Activated naive CD4-positive, alpha-beta T cell treated with anti-CD3 and anti-CD28 coated beads for 36 hours (primary cell): Measurements from ENCODE around the gene WLS. TPM values are rescaled to one million over a fixed set of nuclear protein-coding genes. Genes with fewer than 3 reads are reported as not detected.

Experiments used
- CTCF ChIA-PET: fragments of 350-600 bp; sonication (Branson Sonifier 250); formaldehyde crosslinking; loops from one replicate; lab custom pipeline; 2021; ENCODE audit warnings: antibody characterized with exemption; lab: Charles Lee
- DNase-seq: peaks from one replicate; pipeline ENCODE4 v3.0.0-alpha.2; 2020
- H3K27ac Mint-ChIP-seq: one replicate; pipeline ENCODE4 v1.8.0; 2021; ENCODE audit warnings: mild to moderate bottlenecking, mixed read lengths
- H3K27me3 Mint-ChIP-seq: one replicate; pipeline ENCODE4 v1.8.0; 2021; ENCODE audit warnings: low read depth, mixed read lengths
- H3K36me3 Mint-ChIP-seq: one replicate; pipeline ENCODE4 v1.8.0; 2021; ENCODE audit warnings: low read depth, mixed read lengths
- H3K4me1 Mint-ChIP-seq: one replicate; pipeline ENCODE4 v1.8.0; 2021; ENCODE audit warnings: low read depth, mixed read lengths
- H3K4me3 Mint-ChIP-seq: one replicate; pipeline ENCODE4 v1.8.0; 2021; ENCODE audit warnings: mild to moderate bottlenecking, moderate library complexity, mixed read lengths
- H3K9me3 Mint-ChIP-seq: one replicate; pipeline ENCODE4 v1.8.0; 2021; ENCODE audit warnings: mixed read lengths
- intact Hi-C: fragments of 100-400 bp; cut with micrococcal nuclease; formaldehyde crosslinking; loops from one replicate; pipeline ENCODE4 v1.15.1; 2023
- total RNA-seq, 2 experiments: library from RNA; stranded (reverse); gene quantifications; one replicate each; pipeline ENCODE4 v1.2.3, GENCODE V29; 2021

WLS gene
- total RNA-seq, 2 experiments from 2014 or later, result not detected

GRCh38 chr1:68149907-68150306, 82.4 kb downstream of the WLS start:
- H3K27me3 Mint-ChIP-seq, result no peaks in the 10 kb centered on the region
- CTCF ChIA-PET, result no interaction called here
- intact Hi-C loops, result no loop called here
- no peak overlapping the region for H3K4me3 Mint-ChIP-seq
- H3K36me3 Mint-ChIP-seq, result no peaks in the 10 kb centered on the region
- DNase-seq, result no peak
- H3K4me1 Mint-ChIP-seq, result no peaks in the 10 kb centered on the region
- no peaks in the 10 kb centered on the region for H3K9me3 Mint-ChIP-seq
- H3K27ac Mint-ChIP-seq, result no peak overlapping the region

GRCh38 chr1:68149110-68149798, 83.1 kb downstream of the WLS start:
- H3K36me3 Mint-ChIP-seq, result no peaks in the 10 kb centered on the region
- no peak for DNase-seq
- H3K27me3 Mint-ChIP-seq, result no peaks in the 10 kb centered on the region
- no peaks in the 10 kb centered on the region for H3K9me3 Mint-ChIP-seq
- H3K27ac Mint-ChIP-seq, result no peak overlapping the region
- H3K4me1 Mint-ChIP-seq, result no peaks in the 10 kb centered on the region
- CTCF ChIA-PET, result no interaction called here
- H3K4me3 Mint-ChIP-seq, result no peak overlapping the region
- intact Hi-C loops, result no loop called here

- H3K4me3 Mint-ChIP-seq, result no peak overlapping the region
- no peaks in the 10 kb centered on the region for H3K9me3 Mint-ChIP-seq
- CTCF ChIA-PET, result no interaction called here
- H3K27me3 Mint-ChIP-seq, result no peaks in the 10 kb centered on the region
- H3K36me3 Mint-ChIP-seq, result no peaks in the 10 kb centered on the region
- DNase-seq, result no peak
- no peak overlapping the region for H3K27ac Mint-ChIP-seq
- intact Hi-C loops, result no loop called here
- no peaks in the 10 kb centered on the region for H3K4me1 Mint-ChIP-seq
These were observed 83.7 kb downstream of the WLS start for GRCh38 chr1:68148631-68149030.

GRCh38 chr1:68147534-68148171, 84.7 kb downstream of the WLS start:
- H3K27me3 Mint-ChIP-seq, result no peaks in the 10 kb centered on the region
- CTCF ChIA-PET, result no interaction called here
- intact Hi-C loops, result no loop called here
- H3K27ac Mint-ChIP-seq, result no peak overlapping the region
- H3K4me3 Mint-ChIP-seq, result no peak overlapping the region
- H3K4me1 Mint-ChIP-seq, result no peaks in the 10 kb centered on the region
- DNase-seq, result no peak
- no peaks in the 10 kb centered on the region for H3K9me3 Mint-ChIP-seq
- no peaks in the 10 kb centered on the region for H3K36me3 Mint-ChIP-seq

- Mint-ChIP-seq H3K27ac (no peak overlapping the region), H3K36me3 (no peaks in the 10 kb centered on the region), H3K9me3 (no peaks in the 10 kb centered on the region), H3K4me3 (no peak overlapping the region), H3K27me3 (no peaks in the 10 kb centered on the region), H3K4me1 (no peaks in the 10 kb centered on the region)
- intact Hi-C loops, result no loop called here
- no peak for DNase-seq
- CTCF ChIA-PET, result no interaction called here
These were observed 86.8 kb downstream of the WLS start for GRCh38 chr1:68145418-68146126.

GRCh38 chr1:68144856-68145255, 87.5 kb downstream of the WLS start:
- no peak overlapping the region for H3K4me3 Mint-ChIP-seq
- no peaks in the 10 kb centered on the region for H3K9me3 Mint-ChIP-seq
- no peak overlapping the region for H3K27ac Mint-ChIP-seq
- H3K36me3 Mint-ChIP-seq, result no peaks in the 10 kb centered on the region
- no peaks in the 10 kb centered on the region for H3K4me1 Mint-ChIP-seq
- intact Hi-C loops, result no loop called here
- no peak for DNase-seq
- CTCF ChIA-PET, result interaction anchor here (1.8 kb wide), 1 partner anchor 24 kb away, joined by 7 read pairs; no protein-coding TSS in a partner anchor
- no peaks in the 10 kb centered on the region for H3K27me3 Mint-ChIP-seq

GRCh38 chr1:68143633-68144032, 88.7 kb downstream of the WLS start:
- Mint-ChIP-seq H3K4me1 (no peaks in the 10 kb centered on the region), H3K4me3 (no peak overlapping the region), H3K27ac (no peak overlapping the region), H3K27me3 (no peaks in the 10 kb centered on the region), H3K36me3 (no peaks in the 10 kb centered on the region), H3K9me3 (no peaks in the 10 kb centered on the region)
- intact Hi-C loops, result no loop called here
- CTCF ChIA-PET, result interaction anchor here (1.8 kb wide), 1 partner anchor 23 kb away, joined by 7 read pairs; no protein-coding TSS in a partner anchor
- no peak for DNase-seq

GRCh38 chr1:68142461-68142860, 89.9 kb downstream of the WLS start:
- no peaks in the 10 kb centered on the region for H3K36me3 Mint-ChIP-seq
- no peak overlapping the region for H3K27ac Mint-ChIP-seq
- no peak for DNase-seq
- H3K4me1 Mint-ChIP-seq, result no peaks in the 10 kb centered on the region
- no peaks in the 10 kb centered on the region for H3K9me3 Mint-ChIP-seq
- H3K27me3 Mint-ChIP-seq, result no peaks in the 10 kb centered on the region
- H3K4me3 Mint-ChIP-seq, result no peak overlapping the region
- CTCF ChIA-PET, result interaction anchor here (1.1 kb wide), 1 partner anchor 26 kb away, joined by 4 read pairs; no protein-coding TSS in a partner anchor
- intact Hi-C loops, result no loop called here

- H3K4me3 Mint-ChIP-seq, result no peak overlapping the region
- H3K27me3 Mint-ChIP-seq, result no peaks in the 10 kb centered on the region
- no peak for DNase-seq
- CTCF ChIA-PET, result interaction anchor here (1.1 kb wide), 1 partner anchor 26 kb away, joined by 4 read pairs; no protein-coding TSS in a partner anchor
- no peaks in the 10 kb centered on the region for H3K9me3 Mint-ChIP-seq
- no peaks in the 10 kb centered on the region for H3K4me1 Mint-ChIP-seq
- intact Hi-C loops, result no loop called here
- no peak overlapping the region for H3K27ac Mint-ChIP-seq
- H3K36me3 Mint-ChIP-seq, result no peaks in the 10 kb centered on the region
These were observed 90.3 kb downstream of the WLS start for GRCh38 chr1:68142036-68142435.

- no peak for DNase-seq
- intact Hi-C loops, result no loop called here
- no peaks in the 10 kb centered on the region for H3K4me1 Mint-ChIP-seq
These were observed 91.0 kb downstream of the WLS start for GRCh38 chr1:68141071-68142021.

GRCh38 chr1:68140536-68140935, 91.8 kb downstream of the WLS start:
- no peak for DNase-seq
- Mint-ChIP-seq H3K27me3 (no peaks in the 10 kb centered on the region), H3K4me3 (no peak overlapping the region), H3K9me3 (no peaks in the 10 kb centered on the region), H3K36me3 (no peaks in the 10 kb centered on the region), H3K4me1 (no peaks in the 10 kb centered on the region), H3K27ac (no peak overlapping the region)
- CTCF ChIA-PET, result no interaction called here
- intact Hi-C loops, result no loop called here

More at GRCh38 chr1:68141071-68142021, 91.0 kb downstream of the WLS start:
- H3K4me3 Mint-ChIP-seq, result no peak overlapping the region
- no peaks in the 10 kb centered on the region for H3K36me3 Mint-ChIP-seq
- CTCF ChIA-PET, result interaction anchor here (1.1 kb wide), 1 partner anchor 25 kb away, joined by 4 read pairs; no protein-coding TSS in a partner anchor
- no peak overlapping the region for H3K27ac Mint-ChIP-seq
- H3K27me3 Mint-ChIP-seq, result no peaks in the 10 kb centered on the region
- no peaks in the 10 kb centered on the region for H3K9me3 Mint-ChIP-seq

- Mint-ChIP-seq H3K9me3 (no peaks in the 10 kb centered on the region), H3K36me3 (no peaks in the 10 kb centered on the region), H3K27me3 (no peaks in the 10 kb centered on the region), H3K4me3 (no peak overlapping the region), H3K4me1 (no peaks in the 10 kb centered on the region), H3K27ac (no peak overlapping the region)
- CTCF ChIA-PET, result no interaction called here
- DNase-seq, result no peak
- intact Hi-C loops, result no loop called here
These were observed 96.1 kb downstream of the WLS start for GRCh38 chr1:68136187-68136586.
